ENCODE measurements around the gene HERC2. TPM values are rescaled to one million over a fixed set of nuclear protein-coding genes. Genes with fewer than 3 reads are reported as not detected.

Gene HERC2
- total and polyA plus RNA-seq, 12 donors, result 24.9 to 63.0 (median 52.1) TPM

DNA sequence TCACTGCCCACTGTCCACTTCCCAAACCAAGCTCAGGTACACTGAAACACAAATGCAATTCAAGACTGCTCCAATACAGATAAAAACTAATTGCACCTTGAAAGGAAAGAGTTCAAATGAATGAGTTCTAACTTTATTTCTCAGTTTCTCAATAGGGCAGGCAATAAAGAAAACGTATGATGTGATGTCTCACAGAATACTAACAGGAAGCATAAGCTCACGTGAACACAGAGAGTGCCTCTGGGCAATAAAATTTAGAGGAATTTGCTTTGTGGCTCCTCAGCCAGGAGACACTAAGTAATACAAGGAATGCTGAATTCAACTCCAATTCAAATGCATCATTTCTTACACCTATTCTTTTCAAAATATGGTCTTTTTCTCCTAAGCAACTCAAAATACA is 140.6 kb downstream of the HERC2 start:
- peaks cover 0 to 53% of the 10 kb centered on the region in 2 donors for H3K36me3 ChIP-seq (replicated peaks in 1 of 2)
- no peak overlapping the region for H3K4me3 ChIP-seq
- WGBS, 4 donors, result 72 to 80% (median 76%) methylated on average over 2 of the region's 2 CpGs
- DNase-seq, result no peak
- TF ChIP-seq, protein P1, sequence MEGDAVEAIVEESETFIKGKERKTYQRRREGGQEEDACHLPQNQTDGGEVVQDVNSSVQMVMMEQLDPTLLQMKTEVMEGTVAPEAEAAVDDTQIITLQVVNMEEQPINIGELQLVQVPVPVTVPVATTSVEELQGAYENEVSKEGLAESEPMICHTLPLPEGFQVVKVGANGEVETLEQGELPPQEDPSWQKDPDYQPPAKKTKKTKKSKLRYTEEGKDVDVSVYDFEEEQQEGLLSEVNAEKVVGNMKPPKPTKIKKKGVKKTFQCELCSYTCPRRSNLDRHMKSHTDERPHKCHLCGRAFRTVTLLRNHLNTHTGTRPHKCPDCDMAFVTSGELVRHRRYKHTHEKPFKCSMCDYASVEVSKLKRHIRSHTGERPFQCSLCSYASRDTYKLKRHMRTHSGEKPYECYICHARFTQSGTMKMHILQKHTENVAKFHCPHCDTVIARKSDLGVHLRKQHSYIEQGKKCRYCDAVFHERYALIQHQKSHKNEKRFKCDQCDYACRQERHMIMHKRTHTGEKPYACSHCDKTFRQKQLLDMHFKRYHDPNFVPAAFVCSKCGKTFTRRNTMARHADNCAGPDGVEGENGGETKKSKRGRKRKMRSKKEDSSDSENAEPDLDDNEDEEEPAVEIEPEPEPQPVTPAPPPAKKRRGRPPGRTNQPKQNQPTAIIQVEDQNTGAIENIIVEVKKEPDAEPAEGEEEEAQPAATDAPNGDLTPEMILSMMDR (IDR thresholded peaks at IDR 0.05), result no peak
- TF ChIP-seq POLR2A (IDR thresholded peaks at IDR 0.05), result no peak
- H3K27ac ChIP-seq, result no peak overlapping the region
- no peaks in the 10 kb centered on the region for H3K27me3 ChIP-seq
- H3K4me1 ChIP-seq (replicated peaks in 1 of 2), result no peaks in the 10 kb centered on the region
- no peaks in the 10 kb centered on the region for H3K9me3 ChIP-seq (replicated peaks in 1 of 3)
- intact Hi-C loops (cut with DNase I), result no loop called here

DNA sequence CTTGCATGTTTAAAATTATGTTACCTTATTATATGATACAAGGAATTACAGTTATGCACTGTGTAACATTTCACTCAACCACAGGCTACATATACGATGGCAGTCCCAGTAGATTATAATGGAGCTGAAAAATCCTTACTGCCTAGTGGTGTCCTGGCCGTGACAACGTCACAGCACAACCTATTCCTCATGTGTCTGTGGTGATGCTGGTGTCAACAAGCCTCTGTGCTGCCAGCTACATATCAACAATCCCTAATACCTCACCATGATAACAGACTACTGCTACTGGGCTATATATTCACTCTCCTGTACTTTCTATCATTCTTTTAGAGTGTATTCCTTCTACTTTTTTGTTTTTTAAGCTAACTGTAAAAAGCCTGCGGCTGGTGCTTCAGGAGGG is 142.7 kb downstream of the HERC2 start:
- Histone ChIP-seq H3K27me3 (no peaks in the 10 kb centered on the region), H3K4me1 (replicated peaks in 1 of 2) (no peaks in the 10 kb centered on the region), H3K36me3 (replicated peaks in 1 of 2) (peaks cover 0 to 51% of the 10 kb centered on the region in 2 donors), H3K9me3 (replicated peaks in 1 of 3) (no peaks in the 10 kb centered on the region), H3K4me3 (no peak overlapping the region), H3K27ac (no peak overlapping the region)
- 86 to 92% (median 91%) methylated on average over 4 of the region's 4 CpGs for WGBS, 4 donors
- intact Hi-C loops (cut with DNase I), result no loop called here
- TF ChIP-seq, protein P1 (IDR thresholded peaks at IDR 0.05), result no peak
- no peak for TF ChIP-seq POLR2A (IDR thresholded peaks at IDR 0.05)
- DNase-seq, result no peak

DNA sequence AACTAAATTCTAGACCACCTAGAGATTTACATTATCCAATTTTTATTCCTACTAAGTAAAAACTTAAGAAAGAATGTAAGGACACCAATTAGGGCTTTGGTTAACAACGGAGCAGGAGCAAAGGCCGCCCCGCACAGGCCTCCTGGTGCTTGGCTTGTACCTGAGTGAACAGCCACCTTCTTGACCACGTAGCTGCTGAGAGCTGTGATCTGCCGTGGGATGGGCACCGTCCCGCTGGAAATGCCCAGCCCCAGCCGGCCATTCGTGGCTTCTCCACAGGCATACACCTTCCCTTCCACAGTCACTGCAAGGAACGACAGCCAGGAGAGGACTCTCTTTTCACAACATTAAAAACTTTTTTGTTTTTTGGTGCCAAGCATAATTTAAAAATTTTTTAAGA is 143.3 kb downstream of the HERC2 start:
- H3K36me3 ChIP-seq (replicated peaks in 1 of 2), result peaks cover 0 to 55% of the 10 kb centered on the region in 2 donors
- intact Hi-C loops (cut with DNase I), result no loop called here

DNA sequence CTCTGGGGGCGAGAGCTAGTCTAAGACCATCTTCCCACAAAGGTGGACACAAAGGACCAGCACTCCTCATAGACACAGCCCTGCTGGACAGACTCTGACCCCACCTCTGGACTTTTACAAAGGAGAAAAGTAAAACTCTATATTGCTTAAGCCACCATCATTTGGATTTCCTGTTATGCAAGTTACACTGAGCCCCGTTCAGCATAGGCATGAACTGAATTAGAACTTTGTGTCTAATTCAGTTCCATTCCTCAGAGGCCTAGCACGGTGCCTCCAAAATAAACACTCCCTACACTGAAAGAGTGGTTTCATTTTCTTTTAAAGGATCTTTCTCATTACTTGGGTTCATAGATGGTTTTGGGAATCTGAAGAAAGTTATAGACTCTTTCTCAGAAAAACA is 143.7 kb downstream of the HERC2 start:
- peaks cover 0 to 56% of the 10 kb centered on the region in 2 donors for H3K36me3 ChIP-seq (replicated peaks in 1 of 2)
- H3K4me1 ChIP-seq (replicated peaks in 1 of 2), result no peaks in the 10 kb centered on the region
- H3K27me3 ChIP-seq, result no peaks in the 10 kb centered on the region
- H3K27ac ChIP-seq, result peak overlapping the region in 1 of 5 donors; percentile 45
- TF ChIP-seq POLR2A (IDR thresholded peaks at IDR 0.05), result no peak
- TF ChIP-seq, protein P1 (IDR thresholded peaks at IDR 0.05), result no peak
- intact Hi-C loops (cut with DNase I), result no loop called here
- DNase-seq, result no peak
- no peaks in the 10 kb centered on the region for H3K9me3 ChIP-seq (replicated peaks in 1 of 3)
- H3K4me3 ChIP-seq, result no peak overlapping the region
- 72 to 82% (median 80%) methylated on average over 3 of the region's 3 CpGs for whole genome bisulfite sequencing, 4 donors

More for the DNA sequence above, 143.3 kb downstream of the HERC2 start:
- H3K9me3 ChIP-seq (replicated peaks in 1 of 3), result no peaks in the 10 kb centered on the region
- TF ChIP-seq, protein P1 (IDR thresholded peaks at IDR 0.05), result no peak
- TF ChIP-seq POLR2A (IDR thresholded peaks at IDR 0.05), result no peak
- H3K27ac ChIP-seq, result no peak overlapping the region
- no peaks in the 10 kb centered on the region for H3K27me3 ChIP-seq
- no peak overlapping the region for H3K4me3 ChIP-seq
- no peak for DNase-seq
- H3K4me1 ChIP-seq (replicated peaks in 1 of 2), result no peaks in the 10 kb centered on the region
- 93 to 98% (median 97%) methylated on average over 10 of the region's 10 CpGs for WGBS, 4 donors
